NT2/D1 (cell line): ENCODE results near the gene IWS1.

Experiments used
- DNase-seq: peaks from one replicate; pipeline ENCODE4 v3.0.0-alpha.2; 2011; ENCODE audit warnings: low read depth, low spot score
- H3K27me3 ChIP-seq: 2 replicates; pipeline ENCODE4 v1.6.0; 2011; ENCODE audit warnings: mild to moderate bottlenecking; ENCODE audit not compliant: insufficient read length, insufficient read depth
- H3K36me3 ChIP-seq: 2 replicates; pipeline ENCODE4 v1.6.1; 2011; ENCODE audit warnings: mild to moderate bottlenecking, low read length, mixed read lengths; ENCODE audit not compliant: insufficient read depth, insufficient read length
- H3K4me1 ChIP-seq: 2 replicates; pipeline ENCODE4 v1.5.1; 2011; ENCODE audit not compliant: insufficient read depth, insufficient read length
- H3K4me3 ChIP-seq: 2 replicates; pipeline ENCODE4 v1.5.1; 2011; ENCODE audit warnings: low read depth; ENCODE audit not compliant: insufficient read length
- H3K9ac ChIP-seq: 2 replicates; pipeline ENCODE4 v1.6.0; 2011; ENCODE audit warnings: low read depth; ENCODE audit not compliant: insufficient read length
- H3K9me3 ChIP-seq: 2 replicates; pipeline ENCODE4 v1.5.1; 2011; ENCODE audit warnings: mild to moderate bottlenecking, low read length; ENCODE audit not compliant: insufficient read depth
- SUZ12 ChIP-seq: IDR thresholded peaks from 2 replicates; pipeline ENCODE4 v1.6.1; 2011; ENCODE audit not compliant: insufficient read length, insufficient read depth; ENCODE audit errors: extremely low read depth
- YY1 ChIP-seq: IDR thresholded peaks from 2 replicates; pipeline ENCODE4 v1.6.1; 2011; ENCODE audit not compliant: insufficient read length, insufficient read depth
- ZNF274 ChIP-seq: IDR thresholded peaks from 2 replicates; pipeline ENCODE4 v1.6.1; 2011; ENCODE audit warnings: mild to moderate bottlenecking, low read depth, low read length

Gene IWS1

GRCh38 chr2:127564429-127565260 is 38.4 kb upstream of the IWS1 start:
- H3K27me3 ChIP-seq, result no peaks in the 10 kb centered on the region
- no peak for TF ChIP-seq YY1
- no peak for TF ChIP-seq ZNF274
- TF ChIP-seq SUZ12, result no peak
- no peak for DNase-seq
- peaks cover 19% of the 10 kb centered on the region for H3K4me1 ChIP-seq
- H3K9ac ChIP-seq, result no peak overlapping the region
- no peak overlapping the region for H3K4me3 ChIP-seq
- H3K36me3 ChIP-seq, result no peaks in the 10 kb centered on the region
- H3K9me3 ChIP-seq, result no peaks in the 10 kb centered on the region

- H3K27me3 ChIP-seq, result no peaks in the 10 kb centered on the region
- no peak for DNase-seq
- TF ChIP-seq SUZ12, result no peak
- TF ChIP-seq YY1, result no peak
- TF ChIP-seq ZNF274, result no peak
- H3K4me1 ChIP-seq, result peaks cover 18% of the 10 kb centered on the region
- H3K4me3 ChIP-seq, result no peak overlapping the region
- no peaks in the 10 kb centered on the region for H3K36me3 ChIP-seq
- H3K9me3 ChIP-seq, result no peaks in the 10 kb centered on the region
- no peak overlapping the region for H3K9ac ChIP-seq
Observed at GRCh38 chr2:127563458-127564428, 37.5 kb upstream of the IWS1 start.

- no peak for DNase-seq
- H3K9me3 ChIP-seq, result no peaks in the 10 kb centered on the region
- peaks cover 14% of the 10 kb centered on the region for H3K4me1 ChIP-seq
- H3K36me3 ChIP-seq, result no peaks in the 10 kb centered on the region
- no peak overlapping the region for H3K9ac ChIP-seq
- no peak for TF ChIP-seq YY1
- no peak for TF ChIP-seq ZNF274
- TF ChIP-seq SUZ12, result no peak
- no peaks in the 10 kb centered on the region for H3K27me3 ChIP-seq
- H3K4me3 ChIP-seq, result no peak overlapping the region
Observed at GRCh38 chr2:127562936-127563335, 36.6 kb upstream of the IWS1 start.

- H3K27me3 ChIP-seq, result no peaks in the 10 kb centered on the region
- peaks cover 8% of the 10 kb centered on the region; the same call in 1 of the 2 replicates for H3K9me3 ChIP-seq
- peaks cover 12% of the 10 kb centered on the region for H3K4me1 ChIP-seq
- no peak overlapping the region for H3K4me3 ChIP-seq
- no peak for DNase-seq
- no peaks in the 10 kb centered on the region for H3K36me3 ChIP-seq
- no peak overlapping the region for H3K9ac ChIP-seq
- TF ChIP-seq ZNF274 (no peak), SUZ12 (no peak), YY1 (no peak)
Observed at GRCh38 chr2:127561371-127561770, 35.1 kb upstream of the IWS1 start.

GRCh38 chr2:127560931-127561280 is 34.6 kb upstream of the IWS1 start:
- TF ChIP-seq SUZ12 (no peak), YY1 (no peak), ZNF274 (no peak)

GRCh38 chr2:127560201-127560930 is 34.1 kb upstream of the IWS1 start:
- H3K4me3 ChIP-seq, result no peak overlapping the region
- no peak for DNase-seq
- peaks cover 6% of the 10 kb centered on the region for H3K4me1 ChIP-seq
- no peaks in the 10 kb centered on the region for H3K36me3 ChIP-seq
- no peaks in the 10 kb centered on the region for H3K27me3 ChIP-seq
- TF ChIP-seq SUZ12 (no peak), YY1 (no peak)
- peaks cover 8% of the 10 kb centered on the region; the same call in 1 of the 2 replicates for H3K9me3 ChIP-seq
- H3K9ac ChIP-seq, result peak overlapping the region; percentile 17

More at GRCh38 chr2:127560931-127561280, 34.6 kb upstream of the IWS1 start:
- Histone ChIP-seq H3K27me3 (no peaks in the 10 kb centered on the region), H3K9ac (no peak overlapping the region), H3K9me3 (peaks cover 8% of the 10 kb centered on the region; the same call in 1 of the 2 replicates), H3K4me1 (peaks cover 11% of the 10 kb centered on the region), H3K36me3 (no peaks in the 10 kb centered on the region), H3K4me3 (no peak overlapping the region)
- no peak for DNase-seq

- Histone ChIP-seq H3K4me1 (peaks cover 6% of the 10 kb centered on the region), H3K9ac (no peak overlapping the region), H3K4me3 (no peak overlapping the region), H3K36me3 (no peaks in the 10 kb centered on the region), H3K9me3 (peaks cover 8% of the 10 kb centered on the region; the same call in 1 of the 2 replicates), H3K27me3 (no peaks in the 10 kb centered on the region)
- DNase-seq, result no peak
- no peak for TF ChIP-seq SUZ12
- TF ChIP-seq YY1, result no peak
- no peak for TF ChIP-seq ZNF274
Observed at GRCh38 chr2:127559454-127559853, 33.2 kb upstream of the IWS1 start.
